ENCODE results near the gene TBCEL.

GRCh38 chr11:121059605-121060004, 35.7 kb downstream of the TBCEL start:
- no peak for TF ChIP-seq CTCF (IDR thresholded peaks at IDR 0.05 in 4 of 5, conservative IDR thresholded peaks at IDR 0.05 in 1 of 5)
- no peak for TF ChIP-seq POLR2A (IDR thresholded peaks at IDR 0.05)

All from gastrocnemius medialis (tissue), 4 donors.